Esophagus squamous epithelium (tissue), 4 donors: ENCODE results near the gene TK2.

ENCODE experiments used
- CTCF ChIP-seq, 6 experiments: fragments of 450-650 bp in 4 of 6; fragments of 200-600 bp in 2 of 6; sonication (generic) in 2 of 6; IDR thresholded peaks; one replicate each; pipeline ENCODE4 v1.5.1; 2016 to 2019; ENCODE audit warnings: antibody characterized with exemption in 6 of 6, mild to moderate bottlenecking in 4 of 6, moderate library complexity in 4 of 6
- POLR2A ChIP-seq, 4 donors: fragments of 450-650 bp; IDR thresholded peaks; one replicate each; pipeline ENCODE4 v1.6.1; 2017; ENCODE audit warnings: antibody characterized with exemption in 4 of 4, mild to moderate bottlenecking in 4 of 4, moderate library complexity in 3 of 4

DNA sequence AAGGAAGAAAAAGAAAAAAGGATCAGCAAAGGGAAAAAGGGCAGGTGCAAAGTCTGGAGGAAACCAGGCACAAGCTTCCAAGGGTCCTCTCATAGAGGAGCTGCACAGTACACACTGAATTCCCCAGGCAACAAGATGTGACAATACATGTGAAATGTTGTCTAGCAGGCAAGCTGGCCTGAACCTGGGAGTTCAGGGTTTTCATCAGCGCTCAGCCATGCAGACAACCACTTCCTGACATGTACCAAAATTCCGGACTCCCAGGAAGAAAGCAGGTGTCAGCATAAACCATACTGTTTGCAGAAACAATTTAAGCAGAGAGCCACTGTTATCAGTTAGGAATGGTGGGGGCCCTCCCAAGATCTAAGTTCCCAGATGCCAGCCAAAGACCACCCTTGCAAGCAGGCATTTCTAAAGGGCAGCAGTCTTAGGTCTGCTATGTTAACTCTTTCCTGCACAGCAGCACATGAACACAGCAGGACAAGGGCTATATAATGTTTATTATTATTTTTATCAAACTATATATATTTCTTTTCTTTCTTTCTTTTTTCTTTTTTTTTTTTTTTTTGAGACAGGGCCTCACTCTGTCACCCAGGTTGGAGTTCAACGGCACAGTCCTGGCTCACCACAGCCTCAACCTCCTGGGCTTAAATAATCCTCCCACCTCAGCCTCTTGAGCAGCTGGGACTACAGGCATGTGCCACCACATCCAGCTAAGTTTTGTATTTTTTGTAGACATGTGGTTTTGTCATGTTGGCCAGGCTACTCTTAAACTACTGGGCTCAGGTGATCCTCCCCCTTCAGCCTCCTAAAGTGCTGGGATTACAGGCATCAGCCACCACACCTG is 10.1 kb downstream of the TK2 start:
- TF ChIP-seq CTCF (IDR thresholded peaks at IDR 0.05) = no peak
- no peak for TF ChIP-seq POLR2A (IDR thresholded peaks at IDR 0.05)
